HG03571 (cell line): Measurements from ENCODE around the gene SPDYA.
"Not testable (repeated sequence)": the region's sequence is repeated elsewhere in the genome, so short reads cannot be mapped to it uniquely, and the experiment has no call there.

Experiments
- ATAC-seq: cut with Tn5 transposase; IDR thresholded peaks from one replicate; pipeline ENCODE4 v1.9.1; 2021; ENCODE audit not compliant: unreplicated experiment

Gene SPDYA

DNA sequence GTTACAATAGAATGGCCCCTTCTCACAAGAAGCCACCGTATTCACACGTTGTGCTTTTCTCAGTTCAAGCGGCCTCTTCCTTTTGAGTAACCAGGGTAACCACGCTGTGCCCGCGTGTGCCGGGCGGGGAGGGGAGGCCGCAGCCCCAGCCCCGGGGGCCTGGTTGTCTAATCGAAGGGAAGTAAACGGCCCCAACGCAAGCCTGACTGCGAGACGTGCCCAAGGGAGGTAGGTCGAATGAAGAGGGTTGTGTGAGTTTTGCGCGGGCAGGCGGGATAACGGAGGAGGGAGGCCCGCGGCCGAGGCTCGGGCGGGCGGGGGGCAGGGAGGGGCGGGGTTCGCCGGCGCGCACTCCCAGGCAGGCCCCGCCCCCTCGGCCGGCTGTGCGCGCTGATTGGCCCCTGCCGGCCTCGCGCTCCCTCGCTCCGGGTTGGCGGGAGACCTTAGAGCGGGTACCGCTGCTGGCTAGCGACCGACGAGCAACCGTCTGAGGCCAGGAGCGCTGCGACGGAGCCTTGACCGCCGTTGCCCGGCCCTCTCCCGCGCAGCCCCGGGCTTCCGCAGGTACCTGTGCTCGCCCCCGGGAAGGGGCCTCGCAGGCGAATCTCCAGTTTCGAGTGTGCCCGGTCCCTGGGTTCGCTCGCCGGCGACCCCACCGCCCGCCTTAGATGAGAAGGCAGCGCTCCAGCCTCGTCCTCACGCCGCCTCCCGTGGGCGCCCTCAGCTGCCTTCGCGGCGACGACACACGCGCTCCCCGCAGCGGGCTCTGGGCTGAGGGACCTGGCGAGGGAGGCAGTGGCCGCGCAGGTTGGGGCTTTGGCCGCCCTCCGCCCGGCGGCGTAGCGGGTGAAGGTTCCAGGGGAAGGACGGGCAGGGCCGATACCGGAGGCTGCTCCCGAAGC is at the start of gene SPDYA:
TSS of gene SPDYA (plus strand) at position 451 of the 902 bp plus-strand sequence. CDS start 5,181 bp downstream, outside the sequence.
- peak; percentile 78 for ATAC-seq

GRCh38 chr2:28761420-28761819 is 49.2 kb upstream of the SPDYA start:
- ATAC-seq, result no peak

DNA sequence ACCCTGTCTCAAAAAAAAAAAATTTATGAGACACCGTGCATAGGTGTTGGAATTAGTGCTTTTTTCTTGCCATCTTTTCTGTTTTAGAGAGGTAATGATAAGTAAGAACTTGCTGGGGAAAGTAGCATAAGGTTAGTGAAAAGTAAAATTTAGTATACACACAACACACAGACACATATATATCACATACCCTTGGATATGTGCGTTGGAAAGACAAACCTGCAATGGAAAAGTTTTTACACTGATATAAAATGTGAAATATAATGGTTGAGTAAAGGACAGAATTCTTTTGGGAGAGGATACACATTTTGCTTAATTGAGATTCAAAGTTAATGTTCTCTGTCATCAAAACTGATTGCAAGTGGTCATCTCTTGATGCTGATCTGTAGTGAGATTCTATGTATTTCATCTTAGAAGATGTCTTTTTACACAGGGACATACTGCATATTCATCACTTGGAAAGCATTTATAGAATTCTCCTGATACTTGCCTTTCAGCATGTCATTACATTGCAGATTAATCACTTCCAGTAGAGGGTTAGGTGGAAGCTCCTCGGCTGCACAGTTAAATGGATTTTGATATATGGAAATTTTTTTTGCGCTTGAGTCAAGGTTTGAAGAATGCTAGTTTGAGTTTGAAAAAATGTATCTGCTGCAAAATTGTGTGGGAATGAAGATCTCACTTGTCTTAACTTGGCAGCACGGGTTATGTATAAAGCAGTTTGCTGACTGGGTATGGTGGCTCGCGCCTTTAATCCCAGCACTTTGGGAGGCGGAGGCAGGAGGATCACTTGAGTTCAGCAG is 45.5 kb upstream of the SPDYA start:
- ATAC-seq, result no peak

DNA sequence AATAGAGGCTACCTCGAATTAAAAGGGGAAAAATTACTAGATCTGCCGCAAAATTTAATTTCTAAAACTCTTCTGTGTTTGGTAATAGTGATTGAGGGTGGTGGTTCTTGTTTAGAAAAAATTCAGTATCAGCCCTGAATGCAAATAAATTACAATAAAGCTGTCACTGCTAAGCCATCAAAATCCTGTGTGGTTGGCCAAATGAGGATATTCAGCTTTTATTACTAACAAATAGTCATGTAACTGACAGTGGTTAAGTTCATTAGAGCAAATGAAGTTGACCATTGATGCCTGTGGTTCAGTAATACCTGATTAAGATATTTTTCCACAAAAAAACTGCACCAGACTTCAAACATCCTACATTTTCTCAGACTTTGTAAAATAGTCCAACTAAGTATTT is 44.6 kb upstream of the SPDYA start:
- no peak for ATAC-seq

GRCh38 chr2:28767337-28767736 is 43.3 kb upstream of the SPDYA start:
- no peak for ATAC-seq

DNA sequence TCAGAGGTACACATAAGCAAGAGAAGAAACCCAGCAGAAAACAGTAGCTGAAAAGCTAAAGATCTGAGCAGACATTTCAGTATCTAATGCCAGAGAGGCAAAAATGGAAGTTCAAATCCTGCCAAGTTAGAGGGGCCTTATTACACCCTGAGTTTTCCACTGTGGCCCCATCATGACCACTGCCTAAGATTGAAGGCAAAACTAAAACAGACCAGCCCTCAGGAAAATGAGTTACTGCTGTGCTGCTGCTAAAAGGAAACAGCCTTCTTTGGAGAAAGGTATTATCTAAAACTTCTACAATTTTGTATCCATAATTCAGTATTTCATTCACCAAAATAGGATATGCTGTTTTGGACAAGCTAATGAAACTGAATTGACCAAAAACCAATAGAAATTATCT is 42.2 kb upstream of the SPDYA start:
- ATAC-seq, result no peak

- no peak for ATAC-seq
These were observed 41.7 kb upstream of the SPDYA start for GRCh38 chr2:28768952-28769351.

GRCh38 chr2:28772351-28772750 is 38.3 kb upstream of the SPDYA start:
- no peak for ATAC-seq

GRCh38 chr2:28776471-28776870 is 34.2 kb upstream of the SPDYA start:
- ATAC-seq, result no peak

DNA sequence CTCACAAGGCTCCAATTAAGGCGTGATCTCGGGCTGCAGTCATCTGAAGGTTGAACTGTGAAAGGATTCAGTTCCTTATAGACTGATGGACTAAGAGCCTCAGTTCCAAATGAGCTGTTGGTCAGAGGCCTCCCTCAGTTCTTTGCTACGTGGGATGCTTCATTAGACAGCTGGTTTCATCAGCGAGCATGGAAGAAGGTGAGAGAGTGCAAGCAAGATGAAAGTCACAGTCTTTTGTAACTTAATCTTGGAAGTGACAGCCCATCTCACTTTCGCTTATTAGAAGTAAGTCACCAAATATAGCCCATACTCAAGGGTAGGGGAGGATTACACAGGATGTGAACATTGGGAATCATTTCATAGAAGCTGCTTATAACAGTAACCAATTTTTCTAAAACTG is 32.2 kb upstream of the SPDYA start:
- no peak for ATAC-seq

DNA sequence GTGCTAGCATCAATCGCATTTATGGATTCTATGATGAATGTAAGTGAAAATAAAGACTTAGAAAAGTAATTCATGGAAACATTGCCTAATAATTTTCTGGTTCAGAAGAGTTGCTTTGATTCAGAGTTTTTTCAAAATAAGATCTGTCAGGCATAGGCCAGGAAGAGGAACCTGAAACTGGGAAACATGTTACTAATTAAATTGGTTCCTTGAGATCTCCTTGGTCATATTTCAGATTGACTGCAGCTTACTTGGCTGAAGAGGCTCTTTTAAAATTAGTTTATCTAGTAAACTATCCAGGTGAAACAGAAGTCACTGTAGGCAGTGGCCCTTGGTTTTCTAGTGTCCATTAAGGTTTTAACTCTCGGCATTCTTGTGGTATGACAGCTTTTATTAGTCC is 31.6 kb upstream of the SPDYA start:
- ATAC-seq, result no peak

DNA sequence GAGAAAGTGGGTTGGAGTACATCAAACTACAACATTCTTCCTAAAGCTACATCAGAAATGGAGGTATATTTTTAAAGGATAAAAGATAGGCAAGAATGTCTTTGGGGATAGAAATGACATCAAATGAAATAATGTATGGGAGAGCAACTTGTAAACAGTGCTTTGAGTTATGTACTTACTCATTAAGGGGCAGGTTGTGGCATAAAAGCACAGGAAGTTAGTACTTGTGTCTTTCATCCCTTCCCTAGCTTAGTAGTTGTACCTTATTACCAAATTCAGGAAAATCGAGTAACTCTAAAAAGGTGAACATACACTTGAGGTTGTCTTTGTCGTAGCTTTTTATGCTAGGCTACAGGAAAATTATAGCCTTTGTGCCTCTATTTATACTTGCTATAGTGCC is 30.1 kb upstream of the SPDYA start:
- no peak for ATAC-seq

DNA sequence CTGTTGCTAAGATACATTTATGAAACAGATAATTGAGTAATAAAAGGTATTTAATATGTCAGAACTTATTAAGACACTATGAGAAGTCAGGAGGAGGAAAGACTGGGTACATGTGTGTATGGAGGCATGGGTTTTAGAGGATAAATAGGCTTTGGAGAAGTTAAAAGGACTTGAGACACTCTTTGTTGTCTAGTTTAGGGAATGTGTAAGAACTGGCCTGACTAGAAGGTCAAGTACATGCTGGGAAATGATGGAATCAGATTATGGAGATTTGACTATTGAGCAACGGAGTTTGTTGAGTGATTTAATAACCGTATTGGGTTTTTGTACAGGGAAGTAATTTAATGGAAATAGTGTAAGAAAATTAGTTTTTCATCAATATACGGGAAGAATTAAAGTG is 28.2 kb upstream of the SPDYA start:
- no peak for ATAC-seq

- not testable (repeated sequence) for ATAC-seq
These were observed 26.1 kb upstream of the SPDYA start for GRCh38 chr2:28784570-28784969.

GRCh38 chr2:28796620-28797019 is 14.0 kb upstream of the SPDYA start:
- no peak for ATAC-seq

DNA sequence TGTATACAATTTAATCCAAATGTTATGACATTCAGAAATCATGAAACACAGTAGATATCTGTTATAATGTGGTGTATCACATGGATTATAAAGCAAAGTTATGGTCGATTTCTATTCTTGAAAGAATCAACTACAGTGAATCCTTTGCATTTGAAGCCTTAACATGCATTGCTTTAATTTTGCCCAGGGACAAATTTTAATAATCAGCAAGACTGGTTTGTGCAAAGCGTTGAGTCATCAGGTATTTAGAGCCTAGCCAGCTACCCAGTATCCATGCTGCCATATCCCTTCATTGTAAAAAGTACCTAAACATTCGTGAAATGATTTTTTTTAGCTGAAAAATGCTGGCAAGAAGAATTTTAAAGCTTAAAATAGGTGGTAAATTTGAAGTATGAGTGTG is 8.9 kb upstream of the SPDYA start:
- ATAC-seq, result no peak

- ATAC-seq, result no peak
These were observed 7.6 kb upstream of the SPDYA start for GRCh38 chr2:28802975-28803429.

DNA sequence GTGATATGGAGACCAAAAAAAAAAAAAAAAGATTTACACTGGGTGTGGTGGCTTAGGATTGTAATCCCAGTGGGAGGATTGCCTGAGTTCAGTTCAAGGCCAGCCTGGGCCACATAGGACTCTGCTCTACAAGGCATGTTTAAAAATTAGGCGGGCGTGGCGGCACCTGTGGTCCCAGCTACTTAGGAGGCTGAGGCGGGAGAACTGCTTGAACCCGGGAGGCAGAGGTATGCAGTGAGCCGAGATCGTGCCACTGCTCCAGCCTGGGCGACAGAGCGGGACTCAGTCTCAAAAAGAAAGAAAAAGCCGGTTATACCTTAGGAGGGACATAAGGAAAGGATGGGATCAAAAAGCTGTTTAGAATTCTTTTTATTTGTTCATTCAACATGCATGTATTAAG is 707 bp upstream of the SPDYA start:
- no peak for ATAC-seq

DNA sequence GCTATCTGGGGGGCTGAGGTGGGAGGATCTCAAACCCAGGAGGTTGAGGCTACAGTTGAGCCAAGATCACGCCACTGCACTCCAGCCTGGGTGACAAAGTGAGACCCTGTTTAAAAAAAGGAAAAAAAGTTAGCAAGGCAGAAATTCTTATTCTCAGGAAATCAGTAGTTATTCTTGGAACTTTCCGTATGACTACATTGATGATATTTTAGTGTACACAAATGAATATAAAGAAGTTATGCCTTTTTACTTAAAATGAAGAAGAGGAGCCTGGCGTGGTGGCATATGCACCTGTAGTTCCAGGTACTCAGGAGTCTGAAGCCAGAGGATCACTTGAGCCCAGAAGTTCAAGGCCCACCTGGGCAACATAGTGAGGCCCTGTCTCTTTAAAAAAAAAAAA is 7.4 kb downstream of the SPDYA start:
- no peak for ATAC-seq

GRCh38 chr2:28821295-28821958 is 10.8 kb downstream of the SPDYA start:
- ATAC-seq, result no peak

GRCh38 chr2:28822036-28822435 is 11.4 kb downstream of the SPDYA start:
- ATAC-seq, result no peak
